Activated naive CD4-positive, alpha-beta T cell treated with anti-CD3 and anti-CD28 coated beads, Interleukin-2, amount 50 U/mL, for 24 hours (primary cell): Measurements from ENCODE around the gene OR9Q1.
"Not testable (repeated sequence)": the region's sequence is repeated elsewhere in the genome, so short reads cannot be mapped to it uniquely, and the experiment has no call there.

ENCODE experiments used
- H3K27ac Mint-ChIP-seq: one replicate; pipeline ENCODE4 v1.8.0; 2021; ENCODE audit warnings: mild to moderate bottlenecking, mixed read lengths
- H3K27me3 Mint-ChIP-seq: one replicate; pipeline ENCODE4 v1.8.0; 2021; ENCODE audit warnings: mixed read lengths
- H3K36me3 Mint-ChIP-seq: one replicate; pipeline ENCODE4 v1.8.0; 2021; ENCODE audit warnings: mixed read lengths
- H3K4me1 Mint-ChIP-seq: one replicate; pipeline ENCODE4 v1.8.0; 2021; ENCODE audit warnings: mixed read lengths
- H3K4me3 Mint-ChIP-seq: one replicate; pipeline ENCODE4 v1.8.0; 2021; ENCODE audit warnings: mild to moderate bottlenecking, mixed read lengths
- H3K9me3 Mint-ChIP-seq: one replicate; pipeline ENCODE4 v1.8.0; 2021; ENCODE audit warnings: mixed read lengths

OR9Q1 gene, protein sequence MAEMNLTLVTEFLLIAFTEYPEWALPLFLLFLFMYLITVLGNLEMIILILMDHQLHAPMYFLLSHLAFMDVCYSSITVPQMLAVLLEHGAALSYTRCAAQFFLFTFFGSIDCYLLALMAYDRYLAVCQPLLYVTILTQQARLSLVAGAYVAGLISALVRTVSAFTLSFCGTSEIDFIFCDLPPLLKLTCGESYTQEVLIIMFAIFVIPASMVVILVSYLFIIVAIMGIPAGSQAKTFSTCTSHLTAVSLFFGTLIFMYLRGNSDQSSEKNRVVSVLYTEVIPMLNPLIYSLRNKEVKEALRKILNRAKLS

DNA sequence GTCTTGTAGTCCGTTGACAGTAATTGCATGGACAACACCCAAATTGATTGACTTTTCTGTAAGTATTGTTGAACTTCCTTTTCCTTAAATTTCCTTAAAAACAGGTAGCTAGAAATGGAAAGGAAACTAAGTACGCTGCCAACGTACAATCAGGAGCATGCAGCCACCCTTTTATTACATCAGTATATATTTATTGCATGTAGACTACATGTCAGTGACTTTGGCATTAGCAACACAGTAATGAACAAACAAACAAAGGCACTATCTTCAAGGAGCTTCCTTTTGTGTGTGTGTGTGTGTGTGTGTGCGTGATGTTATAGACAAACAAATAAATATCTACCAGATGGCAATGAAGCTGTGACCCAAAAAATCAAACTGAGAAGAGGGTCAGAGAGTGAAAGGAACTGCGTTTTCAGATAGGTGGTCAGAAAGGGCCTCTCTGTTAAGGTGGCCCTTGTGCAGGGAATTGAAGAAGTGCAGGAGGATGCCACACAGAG lies at the start of gene OR9Q1:
OR9Q1 (plus strand) TSS at position 447 of the 497 bp plus-strand sequence. CDS start 155,564 bp downstream, outside the sequence.
- Mint-ChIP-seq H3K27ac (no peak within 1 kb of the TSS), H3K36me3 (no peaks in the 10 kb centered on the region), H3K4me3 (no peak within 1 kb of the TSS), H3K4me1 (no peaks in the 10 kb centered on the region), H3K9me3 (no peaks in the 10 kb centered on the region), H3K27me3 (peaks cover 4% of the 10 kb centered on the region)

DNA sequence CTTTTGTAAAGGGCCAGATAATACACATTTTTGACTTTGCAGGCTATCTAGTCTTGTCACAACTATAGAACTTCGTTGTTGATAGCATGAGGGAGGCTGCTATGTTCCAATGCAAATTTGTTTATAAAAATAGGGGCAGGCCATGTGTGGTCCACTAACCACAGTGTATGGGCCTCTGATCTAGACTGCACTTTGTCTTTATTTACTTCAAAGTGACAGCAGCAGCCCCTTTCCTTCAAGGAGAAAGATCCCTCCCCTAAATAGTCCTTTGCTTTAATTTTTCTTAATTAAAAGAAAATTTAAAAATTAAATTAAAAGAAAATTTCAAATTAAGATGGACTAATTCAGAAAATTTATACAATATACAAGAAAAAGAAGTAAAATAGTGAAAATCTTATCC lies 49.5 kb upstream of the OR9Q1 start:
- peaks cover 13% of the 10 kb centered on the region for H3K27me3 Mint-ChIP-seq
- no peaks in the 10 kb centered on the region for H3K36me3 Mint-ChIP-seq
- H3K9me3 Mint-ChIP-seq: no peaks in the 10 kb centered on the region
- no peak overlapping the region for H3K4me3 Mint-ChIP-seq
- no peaks in the 10 kb centered on the region for H3K4me1 Mint-ChIP-seq
- H3K27ac Mint-ChIP-seq: no peak overlapping the region

DNA sequence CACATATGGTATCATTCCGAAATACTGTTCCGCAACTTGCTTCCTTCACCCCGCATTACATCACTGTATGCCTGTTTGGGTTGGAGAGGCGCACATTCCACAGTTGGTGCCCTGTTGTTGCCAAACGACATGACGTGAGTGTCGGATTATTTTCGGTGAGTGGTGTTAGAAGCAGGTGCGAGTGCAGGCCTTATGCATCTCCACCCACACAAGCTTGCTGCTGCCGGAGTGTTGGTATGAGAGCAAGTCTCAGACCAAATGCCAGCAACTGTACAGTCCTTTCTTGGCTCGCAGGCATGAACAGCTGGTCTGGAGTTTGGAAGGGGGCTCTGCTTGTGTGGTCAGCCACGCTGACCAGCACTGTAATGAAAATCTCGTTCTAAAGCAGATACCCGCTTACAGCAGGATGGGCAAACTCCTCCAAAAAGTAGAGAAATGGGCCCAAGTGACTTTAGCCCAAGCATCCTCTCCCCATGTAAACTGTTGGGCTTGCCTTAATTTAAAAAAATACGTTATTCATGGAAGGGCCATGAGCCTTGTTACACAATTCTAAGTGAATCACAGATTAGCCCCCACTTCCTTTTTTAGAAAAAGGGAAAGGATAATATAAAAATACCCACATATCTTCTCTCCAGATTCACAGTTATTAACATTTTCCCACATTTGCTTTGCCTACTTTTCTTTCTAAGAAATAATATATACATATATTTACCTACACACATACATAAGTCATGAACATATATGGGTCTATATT lies 48.7 kb upstream of the OR9Q1 start:
- Mint-ChIP-seq H3K4me3 (no peak overlapping the region), H3K27me3 (peaks cover 12% of the 10 kb centered on the region), H3K36me3 (no peaks in the 10 kb centered on the region), H3K4me1 (no peaks in the 10 kb centered on the region), H3K27ac (no peak overlapping the region), H3K9me3 (no peaks in the 10 kb centered on the region)

DNA sequence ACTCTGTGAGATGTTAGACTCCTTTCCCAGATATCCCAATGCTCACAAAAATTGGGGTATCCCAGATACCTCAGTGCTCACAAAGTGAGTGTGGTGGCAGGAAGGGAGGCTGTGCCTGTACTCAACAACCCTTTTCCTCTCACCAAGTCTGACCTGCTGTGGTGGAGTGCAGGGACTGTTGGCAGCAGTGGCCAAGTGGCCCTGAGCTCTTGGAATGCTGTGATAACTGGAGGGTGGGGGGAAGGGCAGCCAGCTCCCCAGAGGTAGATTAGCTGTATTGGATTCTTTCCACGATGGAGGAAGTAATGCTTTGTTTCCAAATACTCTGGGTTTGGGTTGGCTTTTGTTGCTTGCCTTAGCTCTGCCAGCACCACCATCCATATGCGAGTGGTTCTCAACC lies 46.0 kb upstream of the OR9Q1 start:
- Mint-ChIP-seq H3K36me3 (no peaks in the 10 kb centered on the region), H3K27me3 (peaks cover 11% of the 10 kb centered on the region), H3K4me3 (no peak overlapping the region), H3K9me3 (no peaks in the 10 kb centered on the region), H3K4me1 (no peaks in the 10 kb centered on the region), H3K27ac (no peak overlapping the region)

DNA sequence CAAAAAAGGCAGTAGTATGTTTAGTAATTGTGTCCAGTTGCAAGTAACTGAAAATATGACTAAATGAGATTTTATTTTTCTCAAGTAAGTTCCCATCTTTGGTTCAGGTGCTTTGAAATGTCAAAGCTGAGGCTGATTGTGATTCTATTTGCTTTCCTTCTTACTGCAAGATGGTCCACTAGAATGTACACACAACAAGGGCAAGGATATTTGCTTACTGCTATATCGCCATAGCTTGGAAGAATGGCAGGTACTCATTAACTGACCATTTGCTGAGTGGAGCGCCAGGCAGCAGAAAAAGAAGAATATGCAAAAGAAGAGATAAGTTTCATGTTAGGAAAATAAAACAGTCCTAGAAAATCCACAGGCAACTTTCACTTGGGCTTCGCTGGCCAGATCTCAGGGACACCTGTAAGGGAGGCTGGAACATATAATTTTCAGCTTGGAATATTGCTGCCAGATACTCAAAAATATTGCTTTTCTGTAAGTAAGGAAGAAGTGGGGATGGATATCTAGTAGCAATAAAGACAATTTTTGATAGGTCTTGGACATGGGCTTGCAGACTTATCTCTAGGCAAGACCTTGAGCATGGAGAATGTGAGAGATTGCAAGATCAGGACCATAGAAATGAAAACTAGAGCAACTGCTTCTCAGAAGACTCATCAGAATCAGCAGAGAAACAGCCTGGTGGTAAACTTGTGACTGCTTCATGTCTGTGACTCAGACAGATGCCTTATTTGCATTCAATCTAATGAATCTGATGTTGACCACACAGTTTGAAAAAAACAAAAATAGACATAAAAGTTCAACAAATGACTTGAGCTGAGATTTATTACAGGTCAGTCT lies 44.8 kb upstream of the OR9Q1 start:
- peaks cover 5% of the 10 kb centered on the region for H3K27me3 Mint-ChIP-seq
- H3K27ac Mint-ChIP-seq: no peak overlapping the region
- no peak overlapping the region for H3K4me3 Mint-ChIP-seq
- no peaks in the 10 kb centered on the region for H3K4me1 Mint-ChIP-seq
- no peaks in the 10 kb centered on the region for H3K9me3 Mint-ChIP-seq
- no peaks in the 10 kb centered on the region for H3K36me3 Mint-ChIP-seq

DNA sequence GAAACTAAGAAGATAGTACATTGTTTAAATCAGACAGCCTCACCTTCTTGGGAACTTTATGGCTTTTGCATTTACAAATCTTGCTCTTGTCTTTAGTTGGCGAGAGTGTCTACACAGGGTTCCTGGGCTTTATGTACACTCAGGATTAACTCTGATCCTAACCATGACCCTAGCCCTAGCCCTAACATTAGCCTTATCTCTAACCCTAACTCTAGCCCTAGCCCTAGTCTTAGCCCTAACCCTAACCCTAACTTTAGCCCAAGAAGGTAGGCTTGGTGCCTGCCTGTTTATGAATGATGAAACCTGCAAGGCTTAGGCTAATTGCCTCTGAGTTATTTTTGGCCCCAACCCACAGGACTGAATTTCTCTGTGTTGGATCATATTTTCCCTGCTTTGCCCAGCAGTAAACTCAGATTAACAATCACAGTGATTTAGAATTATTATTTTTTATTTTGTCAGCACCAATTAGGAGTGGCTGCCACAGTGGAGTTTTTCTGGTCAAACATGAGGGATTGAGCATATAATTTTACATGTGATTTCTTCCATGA lies 44.1 kb upstream of the OR9Q1 start:
- peaks cover 5% of the 10 kb centered on the region for H3K27me3 Mint-ChIP-seq
- H3K9me3 Mint-ChIP-seq: no peaks in the 10 kb centered on the region
- no peak overlapping the region for H3K27ac Mint-ChIP-seq
- H3K4me3 Mint-ChIP-seq: no peak overlapping the region
- no peaks in the 10 kb centered on the region for H3K4me1 Mint-ChIP-seq
- H3K36me3 Mint-ChIP-seq: no peaks in the 10 kb centered on the region

DNA sequence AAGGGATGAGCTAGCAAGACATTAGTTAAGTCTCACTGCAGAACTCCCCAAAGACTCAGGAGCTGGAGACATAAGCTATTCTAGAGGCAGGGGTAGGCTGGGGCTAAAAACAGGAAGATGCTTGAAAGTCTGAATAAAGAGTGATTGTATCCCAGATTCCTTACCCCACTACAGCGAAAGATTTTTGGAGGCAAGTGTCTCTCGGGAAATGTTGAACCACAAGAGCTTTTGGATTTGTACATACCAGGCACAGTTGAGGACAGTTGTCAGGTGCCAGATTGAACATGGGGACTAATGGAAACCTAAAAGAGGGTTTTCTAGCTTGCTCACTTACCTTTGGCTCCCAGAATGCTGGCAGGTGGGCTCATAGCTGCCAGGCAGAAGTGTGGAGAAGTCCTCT lies 43.5 kb upstream of the OR9Q1 start:
- H3K36me3 Mint-ChIP-seq: no peaks in the 10 kb centered on the region
- H3K4me3 Mint-ChIP-seq: no peak overlapping the region
- H3K9me3 Mint-ChIP-seq: no peaks in the 10 kb centered on the region
- no peaks in the 10 kb centered on the region for H3K4me1 Mint-ChIP-seq
- no peak overlapping the region for H3K27ac Mint-ChIP-seq
- H3K27me3 Mint-ChIP-seq: peaks cover 5% of the 10 kb centered on the region

DNA sequence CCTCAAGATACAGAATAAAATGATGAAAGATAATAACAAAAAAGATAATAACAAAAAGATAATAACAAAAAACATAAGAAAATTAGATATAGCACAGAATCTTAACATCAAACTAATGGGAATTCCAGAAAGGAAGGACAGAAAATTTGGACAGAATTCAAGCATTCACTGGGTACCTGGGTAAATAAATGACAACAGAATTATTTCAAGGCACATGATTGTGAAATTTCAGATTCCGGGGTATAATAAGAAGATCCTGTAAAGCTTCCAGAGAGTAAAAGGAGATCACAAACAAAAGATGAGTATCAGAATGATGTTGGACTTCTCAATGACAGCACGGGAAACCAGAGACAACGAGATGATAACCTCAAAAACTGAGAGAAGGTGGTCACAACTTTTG lies 42.1 kb upstream of the OR9Q1 start:
- Mint-ChIP-seq H3K4me3 (no peak overlapping the region), H3K36me3 (no peaks in the 10 kb centered on the region), H3K9me3 (no peaks in the 10 kb centered on the region), H3K27me3 (peaks cover 5% of the 10 kb centered on the region), H3K4me1 (no peaks in the 10 kb centered on the region), H3K27ac (no peak overlapping the region)

DNA sequence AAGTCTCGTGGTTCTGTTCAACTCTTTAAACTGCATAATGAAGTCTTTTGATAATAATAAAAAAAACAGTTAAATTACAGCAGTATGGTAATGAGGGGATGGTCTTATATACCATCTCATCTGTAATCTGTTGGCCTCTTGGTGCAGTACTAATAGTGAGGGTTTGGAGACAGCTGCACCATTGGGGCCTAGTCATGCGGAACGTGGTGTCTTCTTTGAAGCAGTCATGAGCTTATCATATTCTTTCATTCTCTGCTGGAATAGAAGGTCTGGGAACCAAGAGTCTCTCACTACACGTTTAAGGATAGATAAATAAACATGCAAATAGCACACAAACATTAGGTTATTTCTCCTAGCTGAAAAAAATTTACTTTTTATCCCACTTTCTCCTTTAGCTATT lies 40.9 kb upstream of the OR9Q1 start:
- Mint-ChIP-seq H3K9me3 (no peaks in the 10 kb centered on the region), H3K4me1 (no peaks in the 10 kb centered on the region), H3K27me3 (peaks cover 5% of the 10 kb centered on the region), H3K27ac (no peak overlapping the region), H3K4me3 (no peak overlapping the region), H3K36me3 (no peaks in the 10 kb centered on the region)

DNA sequence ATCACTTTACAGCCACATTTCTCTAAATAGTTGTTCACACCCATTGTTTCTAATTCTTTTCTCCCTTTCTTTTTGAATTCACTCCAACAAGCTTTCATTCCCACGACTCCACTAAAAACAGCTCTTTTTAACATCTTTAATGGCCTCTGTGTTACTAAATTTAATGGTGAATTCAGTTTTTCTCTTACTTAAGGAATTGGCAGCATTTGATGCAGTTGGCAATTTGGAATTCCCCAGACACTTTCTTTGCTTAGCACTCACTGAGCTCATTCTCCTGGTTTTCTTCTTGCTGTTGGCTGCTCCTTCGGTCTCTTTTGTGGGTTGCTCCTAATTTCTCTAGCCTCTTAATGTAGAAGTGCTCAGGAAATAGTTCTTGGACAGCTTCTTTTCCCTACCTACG lies 40.5 kb upstream of the OR9Q1 start:
- Mint-ChIP-seq H3K27me3 (peaks cover 5% of the 10 kb centered on the region), H3K4me1 (no peaks in the 10 kb centered on the region), H3K9me3 (no peaks in the 10 kb centered on the region), H3K4me3 (no peak overlapping the region), H3K27ac (no peak overlapping the region), H3K36me3 (no peaks in the 10 kb centered on the region)

DNA sequence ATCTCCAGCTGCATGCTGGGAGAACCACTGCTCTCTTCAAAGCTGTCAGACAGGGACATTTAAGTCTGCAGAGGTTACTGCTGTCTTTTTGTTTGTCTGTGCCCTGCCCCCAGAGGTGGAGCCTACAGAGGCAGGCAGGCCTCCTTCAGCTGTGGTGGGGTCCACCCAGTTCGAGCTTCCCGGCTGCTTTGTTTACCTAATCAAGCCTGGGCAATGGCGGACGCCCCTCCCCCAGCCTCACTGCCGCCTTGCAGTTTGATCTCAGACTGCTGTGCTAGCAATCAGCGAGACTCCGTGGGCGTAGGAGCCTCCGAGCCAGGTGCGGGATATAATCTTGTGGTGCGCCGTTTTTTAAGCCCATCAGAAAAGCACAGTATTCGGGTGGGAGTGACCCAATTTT lies 24.2 kb upstream of the OR9Q1 start:
- H3K4me3 Mint-ChIP-seq, H3K9me3 Mint-ChIP-seq, H3K27me3 Mint-ChIP-seq, H3K4me1 Mint-ChIP-seq, H3K27ac Mint-ChIP-seq, H3K36me3 Mint-ChIP-seq: not testable (repeated sequence)

DNA sequence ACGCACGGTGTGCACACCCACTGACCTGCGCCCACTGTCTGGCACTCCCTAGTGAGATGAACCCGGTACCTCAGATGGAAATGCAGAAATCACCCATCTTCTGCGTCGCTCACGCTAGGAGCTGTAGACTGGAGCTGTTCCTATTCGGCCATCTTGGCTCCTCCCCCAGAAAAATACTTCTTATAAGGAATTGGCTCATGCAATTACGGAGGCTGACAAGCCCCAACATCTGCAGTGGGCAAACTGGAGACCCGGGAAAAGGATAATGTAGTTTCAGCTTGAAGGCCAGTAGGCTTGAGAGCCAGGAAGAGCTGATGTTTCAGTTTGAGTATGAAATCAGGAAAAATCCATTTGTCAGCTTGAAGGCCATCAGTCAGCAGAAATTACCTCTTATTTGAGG lies 23.7 kb upstream of the OR9Q1 start:
- not testable (repeated sequence) for H3K27ac Mint-ChIP-seq, H3K4me3 Mint-ChIP-seq, H3K4me1 Mint-ChIP-seq, H3K9me3 Mint-ChIP-seq, H3K36me3 Mint-ChIP-seq, H3K27me3 Mint-ChIP-seq

DNA sequence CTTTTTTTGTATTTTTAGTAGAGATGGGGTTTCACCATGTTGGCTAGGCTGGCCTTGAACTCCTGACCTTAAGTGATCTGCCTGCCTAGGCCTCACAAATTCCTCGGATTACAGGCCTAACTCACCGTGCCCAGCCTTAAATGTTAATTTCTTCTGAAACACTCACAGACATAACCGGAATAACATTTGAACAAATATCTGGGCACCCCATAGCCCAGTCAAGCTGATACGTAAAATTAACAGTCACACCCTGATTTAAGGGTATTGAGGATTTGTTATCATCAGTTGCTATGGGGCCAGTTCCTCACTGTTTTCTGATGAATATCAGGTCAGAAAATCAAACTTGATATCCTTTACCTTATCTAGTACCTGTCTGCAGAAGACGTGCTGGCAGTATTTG lies 23.0 kb upstream of the OR9Q1 start:
- H3K9me3 Mint-ChIP-seq: no peaks in the 10 kb centered on the region
- H3K4me3 Mint-ChIP-seq: no peak overlapping the region
- no peak overlapping the region for H3K27ac Mint-ChIP-seq
- H3K4me1 Mint-ChIP-seq: peaks cover 3% of the 10 kb centered on the region
- no peaks in the 10 kb centered on the region for H3K36me3 Mint-ChIP-seq
- H3K27me3 Mint-ChIP-seq: peaks cover 7% of the 10 kb centered on the region

DNA sequence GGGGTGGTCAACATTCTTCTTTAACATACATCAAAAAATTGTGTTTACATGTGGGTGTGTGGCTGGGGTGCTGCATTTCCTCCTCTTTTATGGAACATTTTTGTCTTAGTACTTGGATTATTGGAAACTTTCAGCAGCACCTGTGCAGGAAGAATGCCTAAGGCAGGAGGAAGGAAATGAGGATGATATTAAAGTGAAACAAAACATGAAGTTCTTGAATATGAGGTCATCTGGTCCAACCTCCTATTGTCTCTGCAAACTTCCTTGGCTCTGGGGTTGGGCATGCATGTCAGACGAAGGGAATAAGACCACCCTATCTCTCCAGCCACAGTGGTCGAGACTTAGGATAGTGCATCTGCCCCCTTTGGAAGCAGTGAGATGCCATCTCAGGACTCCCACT lies 20.6 kb upstream of the OR9Q1 start:
- H3K9me3 Mint-ChIP-seq: no peaks in the 10 kb centered on the region
- H3K36me3 Mint-ChIP-seq: no peaks in the 10 kb centered on the region
- H3K27ac Mint-ChIP-seq: no peak overlapping the region
- peaks cover 3% of the 10 kb centered on the region for H3K4me1 Mint-ChIP-seq
- peaks cover 10% of the 10 kb centered on the region for H3K27me3 Mint-ChIP-seq
- no peak overlapping the region for H3K4me3 Mint-ChIP-seq

DNA sequence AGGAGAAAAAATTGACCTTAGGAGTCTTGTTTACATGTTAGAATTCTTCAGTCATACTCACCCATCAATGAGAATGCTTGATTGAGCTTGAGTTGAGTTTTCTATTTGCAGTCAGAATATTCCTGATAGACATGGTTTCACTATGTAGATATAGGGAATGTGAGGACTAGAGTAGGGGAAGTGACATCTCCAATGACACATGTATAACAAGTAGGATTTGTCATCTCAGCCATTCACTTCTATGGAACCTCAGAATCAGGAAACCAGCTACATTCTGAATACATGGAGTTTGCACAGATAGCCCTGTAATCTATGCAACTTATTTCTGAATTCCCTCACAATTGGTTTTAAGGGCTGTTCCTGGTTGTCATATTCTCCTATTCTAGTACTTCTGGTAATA lies 20.1 kb upstream of the OR9Q1 start:
- Mint-ChIP-seq H3K27me3 (peaks cover 10% of the 10 kb centered on the region), H3K27ac (no peak overlapping the region), H3K4me1 (peaks cover 3% of the 10 kb centered on the region), H3K9me3 (no peaks in the 10 kb centered on the region), H3K4me3 (no peak overlapping the region), H3K36me3 (no peaks in the 10 kb centered on the region)
